GM19467 (cell line): ENCODE measurements around the gene ACOXL.
A peak's percentile ranks its signal among the peaks of the same experiment; 100 is the strongest.

ENCODE experiments used
- ATAC-seq: cut with Tn5 transposase; IDR thresholded peaks from one replicate; pipeline ENCODE4 v1.9.1; 2021; ENCODE audit warnings: mild to moderate bottlenecking, moderate library complexity; ENCODE audit not compliant: unreplicated experiment

ACOXL gene

DNA sequence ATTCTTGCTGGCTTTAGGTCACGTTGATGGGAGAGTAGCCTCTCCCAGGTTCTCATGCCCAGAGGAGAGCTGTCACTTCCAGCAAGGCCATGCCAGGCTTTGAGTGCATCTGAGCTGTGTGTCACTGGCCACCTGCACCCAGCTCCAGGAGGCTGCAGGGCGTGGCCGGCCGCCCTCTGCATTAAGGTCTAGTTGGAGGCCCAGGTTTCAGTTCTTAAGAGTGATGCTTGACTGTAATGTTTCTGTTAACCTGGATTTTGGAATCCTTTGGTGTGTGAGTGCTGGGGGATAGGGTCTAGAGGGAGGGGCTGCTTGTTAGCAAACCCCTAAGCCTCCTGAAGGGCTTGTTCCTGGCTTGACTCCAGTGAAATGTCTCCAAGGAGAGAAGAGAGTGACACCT lies 140.1 kb downstream of the ACOXL start:
- no peak for ATAC-seq

DNA sequence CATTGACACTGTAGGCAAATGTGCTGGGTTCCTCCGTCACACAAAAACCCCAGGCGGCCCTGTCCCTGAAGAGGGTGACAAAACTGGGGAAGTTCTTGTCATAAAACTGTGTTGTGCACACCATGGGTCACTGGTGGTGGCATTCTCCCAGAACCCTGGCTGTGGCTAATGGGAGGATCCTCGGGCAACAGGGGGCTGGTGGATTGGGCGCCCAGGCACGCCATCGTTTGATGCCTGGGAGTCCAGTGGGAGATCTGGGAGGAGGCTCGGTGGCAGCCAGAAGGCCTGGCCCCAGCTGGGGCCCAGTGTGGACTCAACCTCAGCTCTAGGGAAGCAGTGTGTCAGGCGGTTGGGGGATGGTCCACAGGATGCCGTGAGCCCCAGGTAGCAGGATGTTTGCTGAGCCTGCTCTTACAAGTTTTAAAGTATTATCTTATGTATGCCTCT lies 140.7 kb downstream of the ACOXL start:
- no peak for ATAC-seq

GRCh38 chr2:110873597-110874452 lies 141.5 kb downstream of the ACOXL start:
- ATAC-seq: no peak

DNA sequence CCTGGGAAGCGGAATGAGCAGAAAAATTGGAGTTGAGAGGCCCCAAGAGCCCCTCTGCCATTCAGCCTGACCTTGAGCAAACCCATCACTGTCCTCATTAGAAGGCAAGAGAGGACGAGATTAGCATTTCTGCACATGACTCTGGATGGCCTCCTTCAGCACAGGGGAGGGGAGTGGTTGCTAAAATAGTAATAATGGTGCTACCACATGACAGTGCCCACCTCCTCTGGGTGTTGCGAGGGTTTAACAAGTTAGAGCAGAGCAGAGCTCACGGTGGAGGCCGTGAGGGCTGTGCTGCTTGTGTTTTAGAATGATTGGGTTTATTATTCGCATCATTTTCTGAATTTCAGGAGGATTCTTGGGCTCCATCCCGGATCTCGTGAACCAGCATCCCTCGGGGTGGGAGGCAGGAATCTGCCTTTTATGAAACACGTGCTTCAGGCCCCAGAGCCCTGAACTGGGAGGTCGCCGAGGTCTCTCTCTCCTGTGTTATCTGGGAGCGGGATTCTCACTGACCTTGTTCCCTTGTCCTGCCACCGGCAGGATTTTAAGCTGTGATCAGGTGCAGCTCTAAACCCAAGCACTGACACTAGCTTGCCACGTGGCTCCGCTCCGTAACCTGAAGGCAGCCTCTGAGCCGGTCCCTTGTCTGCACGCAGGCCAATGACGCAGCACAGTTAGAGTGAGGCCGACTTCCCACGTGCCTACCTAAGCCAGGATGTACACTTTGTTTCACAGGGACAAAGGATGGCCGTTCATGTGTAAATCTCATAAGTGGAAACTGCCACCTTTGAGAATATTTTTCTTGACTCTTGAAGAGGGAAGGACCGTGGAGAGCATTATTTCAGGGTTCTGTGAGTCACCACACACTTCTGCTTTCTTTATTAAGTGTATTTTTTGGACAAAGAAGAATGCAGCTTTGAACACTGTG lies 142.3 kb downstream of the ACOXL start:
- no peak for ATAC-seq

DNA sequence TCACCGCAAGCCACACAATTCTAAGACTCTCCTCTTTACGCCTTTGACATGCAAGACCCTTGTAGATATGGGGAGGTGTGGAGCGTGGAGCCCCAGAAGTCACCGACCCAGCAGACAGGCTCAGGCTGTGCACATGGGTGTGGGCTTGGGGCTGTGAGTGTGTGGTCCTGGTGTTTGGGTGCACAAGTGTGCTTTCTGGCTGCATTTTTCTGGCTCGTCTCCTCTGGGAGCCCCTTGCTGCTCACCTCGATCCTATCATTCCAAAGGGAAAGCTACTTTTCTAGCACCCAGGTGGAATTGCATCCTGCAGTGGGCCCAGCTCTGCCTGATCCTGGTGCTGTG lies 143.0 kb downstream of the ACOXL start:
- ATAC-seq: no peak

GRCh38 chr2:110876167-110876999 lies 144.0 kb downstream of the ACOXL start:
- ATAC-seq: no peak

- no peak for ATAC-seq
Measured at GRCh38 chr2:110877031-110877827, 144.9 kb downstream of the ACOXL start.

- no peak for ATAC-seq
Measured at GRCh38 chr2:110878150-110878549, 145.8 kb downstream of the ACOXL start.

DNA sequence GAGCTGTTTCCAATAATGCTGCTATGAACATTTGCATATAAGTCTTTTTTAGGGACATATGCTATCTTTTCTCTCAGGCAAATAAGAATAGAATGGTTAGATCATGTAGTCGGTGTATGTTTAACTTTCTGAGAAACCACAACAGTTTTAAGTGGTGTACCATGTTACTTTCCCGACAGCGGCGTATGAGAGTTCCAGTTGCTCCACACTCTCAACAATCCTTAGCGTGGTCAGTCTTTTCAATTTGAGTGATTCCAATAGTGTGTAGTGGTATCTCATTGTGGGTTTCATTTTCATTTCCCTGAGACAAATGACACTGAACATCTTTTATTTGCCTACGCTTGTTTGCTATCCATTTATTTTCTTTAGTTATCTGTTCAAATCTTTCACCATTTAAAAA lies 149.5 kb downstream of the ACOXL start:
- ATAC-seq: peak; percentile 54

DNA sequence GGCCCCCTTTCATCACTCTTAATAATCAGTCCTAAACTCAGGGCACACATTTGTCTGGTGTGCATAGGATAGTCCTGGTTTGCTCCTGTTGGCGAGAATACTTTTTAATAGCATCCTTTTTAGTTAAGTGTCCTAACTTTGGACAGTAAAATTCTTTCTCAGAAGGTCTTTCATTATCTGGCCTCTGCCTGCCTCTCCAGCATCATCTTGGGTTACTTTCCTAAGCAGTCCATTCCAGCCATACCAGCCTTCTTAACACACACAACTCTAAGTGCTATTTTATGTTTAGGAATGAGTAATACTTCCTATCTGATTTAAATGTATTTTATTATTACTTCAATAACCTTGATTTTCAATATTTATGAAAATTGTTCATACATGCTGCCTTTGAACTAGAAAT lies 151.0 kb downstream of the ACOXL start:
- no peak for ATAC-seq

DNA sequence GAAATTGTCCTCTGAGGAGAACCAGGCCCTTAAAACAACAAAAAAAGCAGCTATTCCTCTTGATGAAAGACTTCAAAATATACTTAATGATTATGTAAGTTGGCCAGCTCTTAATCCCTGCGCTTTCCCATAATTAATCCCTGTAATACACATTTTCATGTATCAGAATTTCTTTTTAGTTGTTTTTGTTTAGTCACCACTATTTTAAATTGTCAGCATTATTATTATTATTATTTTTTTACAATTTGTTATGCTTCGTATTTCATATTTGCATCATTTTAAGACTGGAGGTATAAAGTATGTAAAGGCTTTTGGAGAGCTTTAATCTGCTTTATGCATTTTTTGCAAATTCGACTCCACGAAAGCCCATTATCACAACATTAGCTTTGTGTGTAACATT lies 152.9 kb downstream of the ACOXL start:
- no peak for ATAC-seq

- ATAC-seq: no peak
Measured at GRCh38 chr2:110886826-110887573, 154.6 kb downstream of the ACOXL start.

DNA sequence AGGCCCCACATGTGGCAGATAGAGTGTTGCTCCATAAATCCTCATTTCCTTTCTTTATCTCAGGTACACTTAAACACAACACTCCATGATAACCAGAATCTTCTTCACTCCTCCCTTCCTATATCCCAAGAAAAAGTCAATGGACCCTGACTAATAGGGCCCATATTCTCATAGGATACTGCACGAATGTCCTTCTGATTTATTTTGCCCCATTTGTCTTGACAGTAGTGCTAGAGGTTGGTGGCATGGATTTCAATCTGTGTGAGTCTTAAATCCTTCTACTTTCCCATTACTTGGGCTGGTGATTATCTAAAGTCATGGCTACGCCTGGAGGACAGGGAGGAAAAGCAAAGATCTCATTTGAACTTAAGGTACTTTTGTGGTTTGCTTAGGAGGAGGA lies 156.0 kb downstream of the ACOXL start:
- ATAC-seq: no peak

GRCh38 chr2:110891626-110892025 lies 159.3 kb downstream of the ACOXL start:
- ATAC-seq: no peak

- no peak for ATAC-seq
Measured at GRCh38 chr2:110896226-110896625, 163.9 kb downstream of the ACOXL start.

GRCh38 chr2:110897966-110898365 lies 165.6 kb downstream of the ACOXL start:
- no peak for ATAC-seq

- no peak for ATAC-seq
Measured at GRCh38 chr2:110900191-110900590, 167.8 kb downstream of the ACOXL start.

- ATAC-seq: no peak
Measured at GRCh38 chr2:110903548-110903947, 171.2 kb downstream of the ACOXL start.

GRCh38 chr2:110904116-110904778 lies 171.9 kb downstream of the ACOXL start:
- no peak for ATAC-seq
